OCI-LY3 (cell line): ENCODE results near the gene PLCZ1.
"Not testable (repeated sequence)": the region's sequence is repeated elsewhere in the genome, so short reads cannot be mapped to it uniquely, and the experiment has no call there.

Source experiments
- H2AFZ ChIP-seq: fragments of 200-600, 300-600 bp; shearing (Covaris generic); 2 replicates; pipeline ENCODE4 v1.6.0; 2014; ENCODE audit warnings: antibody characterized with exemption, low read depth, low read length
- H3K27ac ChIP-seq: fragments of 200-600, 300-600 bp; sonication (generic); 2 replicates; pipeline ENCODE4 v1.5.1; 2014; ENCODE audit warnings: mild to moderate bottlenecking, low read length, moderate library complexity, mixed read lengths
- H3K27me3 ChIP-seq: fragments of 200-600, 300-600 bp; sonication (generic); 2 replicates; pipeline ENCODE4 v1.6.1; 2014; ENCODE audit warnings: low read depth, low read length, mixed read lengths
- H3K36me3 ChIP-seq: fragments of 200-600, 300-600 bp; sonication (generic); replicated peaks from 2 replicates; pipeline ENCODE3; 2014; ENCODE audit warnings: low read depth, low read length, mixed read lengths
- H3K4me1 ChIP-seq: fragments of 300-600, 200-600 bp; sonication (generic); 2 replicates; pipeline ENCODE4 v1.6.1; 2014; ENCODE audit warnings: low read length, mixed read lengths
- H3K4me2 ChIP-seq: fragments of 200-600, 300-600 bp; sonication (generic); 2 replicates; pipeline ENCODE4 v1.6.1; 2014; ENCODE audit warnings: low read length, mixed read lengths
- H3K4me3 ChIP-seq: fragments of 300-600, 200-600 bp; sonication (generic); 2 replicates; pipeline ENCODE4 v1.5.1; 2014; ENCODE audit warnings: antibody characterized with exemption, mild to moderate bottlenecking, low read length, moderate library complexity
- H3K79me2 ChIP-seq: fragments of 300-600, 200-600 bp; shearing (Covaris generic); 2 replicates; pipeline ENCODE4 v1.6.1; 2014; ENCODE audit warnings: mild to moderate bottlenecking, low read length, mixed read lengths
- H3K9ac ChIP-seq: fragments of 300-600, 200-600 bp; shearing (Covaris generic); 2 replicates; pipeline ENCODE4 v1.6.0; 2014; ENCODE audit warnings: mild to moderate bottlenecking, low read length, moderate library complexity
- H3K9me3 ChIP-seq: fragments of 200-600, 300-600 bp; shearing (Covaris generic); 2 replicates; pipeline ENCODE4 v1.6.1; 2014; ENCODE audit warnings: low read length, mixed read lengths; ENCODE audit not compliant: insufficient read depth
- H4K20me1 ChIP-seq: fragments of 200-600, 300-600 bp; sonication (generic); 2 replicates; pipeline ENCODE4 v1.6.1; 2016; ENCODE audit warnings: low read length, mixed read lengths; ENCODE audit not compliant: insufficient read depth
- EZH2phosphoT487 ChIP-seq: fragments of 200-600 bp; shearing (Covaris generic); IDR thresholded peaks from 2 replicates; pipeline ENCODE4 v1.6.1; 2018; ENCODE audit warnings: antibody characterized with exemption, mixed run types, low read depth
- TF ChIP-seq, protein P1 (sequence below): fragments of 200-600, 300-600 bp; sonication (generic); IDR thresholded peaks from 2 replicates; pipeline ENCODE4 v1.5.1; 2014; ENCODE audit warnings: antibody characterized with exemption, low read length, low read depth

The PLCZ1 gene

DNA sequence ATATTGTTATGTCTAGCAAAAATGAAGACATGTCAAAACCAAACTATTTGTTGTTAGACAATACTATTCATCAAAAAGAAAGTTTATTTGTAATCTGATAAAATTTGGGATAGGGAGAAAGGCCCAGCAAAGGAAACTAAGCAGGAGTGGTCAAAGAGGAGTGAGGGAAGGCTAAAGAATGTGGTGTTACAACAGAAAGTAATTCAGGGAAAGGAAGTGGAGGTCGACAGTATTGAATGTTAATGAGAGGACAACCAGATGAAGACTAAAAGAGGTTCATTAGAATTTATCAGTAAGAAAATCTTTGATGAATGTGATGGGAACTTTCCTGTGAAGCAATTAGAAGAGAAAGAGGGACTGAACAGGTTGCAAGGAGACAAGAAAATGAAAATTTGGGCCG, 33.9 kb downstream of the PLCZ1 start:
- no peak overlapping the region for H3K27ac ChIP-seq
- H2AFZ ChIP-seq, result no peak overlapping the region
- no peaks in the 10 kb centered on the region for H3K9me3 ChIP-seq
- H3K4me3 ChIP-seq, result no peak overlapping the region
- no peak for TF ChIP-seq EZH2phosphoT487
- TF ChIP-seq, protein P1, sequence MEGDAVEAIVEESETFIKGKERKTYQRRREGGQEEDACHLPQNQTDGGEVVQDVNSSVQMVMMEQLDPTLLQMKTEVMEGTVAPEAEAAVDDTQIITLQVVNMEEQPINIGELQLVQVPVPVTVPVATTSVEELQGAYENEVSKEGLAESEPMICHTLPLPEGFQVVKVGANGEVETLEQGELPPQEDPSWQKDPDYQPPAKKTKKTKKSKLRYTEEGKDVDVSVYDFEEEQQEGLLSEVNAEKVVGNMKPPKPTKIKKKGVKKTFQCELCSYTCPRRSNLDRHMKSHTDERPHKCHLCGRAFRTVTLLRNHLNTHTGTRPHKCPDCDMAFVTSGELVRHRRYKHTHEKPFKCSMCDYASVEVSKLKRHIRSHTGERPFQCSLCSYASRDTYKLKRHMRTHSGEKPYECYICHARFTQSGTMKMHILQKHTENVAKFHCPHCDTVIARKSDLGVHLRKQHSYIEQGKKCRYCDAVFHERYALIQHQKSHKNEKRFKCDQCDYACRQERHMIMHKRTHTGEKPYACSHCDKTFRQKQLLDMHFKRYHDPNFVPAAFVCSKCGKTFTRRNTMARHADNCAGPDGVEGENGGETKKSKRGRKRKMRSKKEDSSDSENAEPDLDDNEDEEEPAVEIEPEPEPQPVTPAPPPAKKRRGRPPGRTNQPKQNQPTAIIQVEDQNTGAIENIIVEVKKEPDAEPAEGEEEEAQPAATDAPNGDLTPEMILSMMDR, result no peak
- no peaks in the 10 kb centered on the region for H3K27me3 ChIP-seq
- H3K9ac ChIP-seq, result no peak overlapping the region
- no peaks in the 10 kb centered on the region for H3K4me1 ChIP-seq
- H3K4me2 ChIP-seq, result no peak overlapping the region
- no peaks in the 10 kb centered on the region for H4K20me1 ChIP-seq
- no peaks in the 10 kb centered on the region for H3K36me3 ChIP-seq
- H3K79me2 ChIP-seq, result no peaks in the 10 kb centered on the region

DNA sequence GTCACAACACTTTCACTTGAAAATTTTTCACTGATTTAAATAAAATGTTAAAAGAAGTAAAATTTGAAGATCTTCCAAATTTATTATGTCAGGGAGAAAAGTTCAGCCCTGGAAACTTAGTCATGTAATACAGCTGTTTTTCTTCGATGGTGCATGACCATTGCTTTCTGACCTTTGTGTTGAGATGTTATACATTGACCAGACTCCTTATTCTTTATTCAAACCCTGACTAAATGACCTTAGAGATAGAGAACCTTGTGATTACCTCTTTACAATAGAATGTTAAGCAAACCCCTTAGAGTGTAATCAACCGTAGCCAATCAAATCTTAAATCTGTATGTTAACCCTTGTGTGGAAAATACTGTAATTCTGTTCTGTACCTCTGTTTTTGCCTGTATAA, 34.5 kb downstream of the PLCZ1 start:
- Histone ChIP-seq H3K27me3 (no peaks in the 10 kb centered on the region), H4K20me1 (no peaks in the 10 kb centered on the region), H3K9me3 (no peaks in the 10 kb centered on the region), H3K79me2 (no peaks in the 10 kb centered on the region), H3K4me3 (no peak overlapping the region), H3K4me2 (no peak overlapping the region), H3K4me1 (no peaks in the 10 kb centered on the region), H3K36me3 (no peaks in the 10 kb centered on the region), H2AFZ (no peak overlapping the region), H3K9ac (no peak overlapping the region), H3K27ac (no peak overlapping the region)
- TF ChIP-seq, protein P1, result no peak
- no peak for TF ChIP-seq EZH2phosphoT487

DNA sequence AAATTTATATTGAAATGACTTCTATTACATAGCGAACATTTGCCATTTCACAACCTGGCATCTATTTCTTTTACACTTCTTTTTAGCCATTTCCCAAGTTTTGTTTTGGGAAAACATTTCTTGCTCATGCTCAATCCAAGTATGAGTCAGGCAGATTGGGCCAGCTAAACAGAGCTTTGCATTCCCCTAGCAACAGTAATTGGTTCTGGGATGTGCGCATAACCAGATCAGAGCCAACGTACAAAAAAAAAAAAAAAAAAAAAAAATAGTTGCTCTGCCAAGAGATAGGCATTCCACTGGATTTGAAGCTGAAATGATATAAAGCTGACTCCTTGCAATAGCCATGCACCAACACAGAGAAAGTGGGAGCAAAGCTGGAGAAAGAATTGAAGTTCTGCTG, 37.5 kb downstream of the PLCZ1 start:
- TF ChIP-seq, protein P1, result no peak
- no peak for TF ChIP-seq EZH2phosphoT487
- Histone ChIP-seq H2AFZ (no peak overlapping the region), H3K36me3 (no peaks in the 10 kb centered on the region), H3K27me3 (no peaks in the 10 kb centered on the region), H4K20me1 (no peaks in the 10 kb centered on the region), H3K79me2 (no peaks in the 10 kb centered on the region), H3K9ac (no peak overlapping the region), H3K4me1 (no peaks in the 10 kb centered on the region), H3K4me2 (no peak overlapping the region), H3K4me3 (no peak overlapping the region), H3K9me3 (no peaks in the 10 kb centered on the region), H3K27ac (no peak overlapping the region)

DNA sequence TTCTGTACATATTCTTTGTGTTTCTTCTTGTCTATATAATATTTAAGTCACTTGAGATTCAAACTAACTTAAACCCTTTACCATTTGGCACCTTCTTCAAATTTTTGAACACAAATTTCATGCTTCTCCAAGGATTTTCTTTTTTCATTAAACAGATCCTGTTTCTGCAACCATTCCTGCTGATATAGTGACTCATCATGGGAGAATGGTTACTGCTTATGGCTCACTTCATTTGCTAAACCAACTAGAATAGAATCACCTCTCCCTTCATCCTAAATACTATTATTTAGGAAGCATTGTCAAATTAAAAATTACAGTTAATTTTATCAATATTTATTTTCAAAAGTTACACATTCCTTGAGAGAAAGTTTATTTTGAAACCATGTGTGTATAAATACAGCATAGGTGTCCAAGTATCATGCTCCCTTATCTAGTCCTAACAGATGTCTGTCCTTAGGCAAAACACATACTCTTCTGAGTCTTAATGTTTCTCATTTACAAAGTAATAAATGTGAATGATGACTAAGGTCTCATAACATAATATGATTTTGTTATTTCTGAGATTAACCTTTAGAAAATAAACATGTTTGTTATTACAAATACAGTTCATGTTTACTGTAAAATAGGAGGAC, 40.7 kb downstream of the PLCZ1 start:
- Histone ChIP-seq H3K4me2 (no peak overlapping the region), H2AFZ (no peak overlapping the region), H3K27me3 (no peaks in the 10 kb centered on the region)

DNA sequence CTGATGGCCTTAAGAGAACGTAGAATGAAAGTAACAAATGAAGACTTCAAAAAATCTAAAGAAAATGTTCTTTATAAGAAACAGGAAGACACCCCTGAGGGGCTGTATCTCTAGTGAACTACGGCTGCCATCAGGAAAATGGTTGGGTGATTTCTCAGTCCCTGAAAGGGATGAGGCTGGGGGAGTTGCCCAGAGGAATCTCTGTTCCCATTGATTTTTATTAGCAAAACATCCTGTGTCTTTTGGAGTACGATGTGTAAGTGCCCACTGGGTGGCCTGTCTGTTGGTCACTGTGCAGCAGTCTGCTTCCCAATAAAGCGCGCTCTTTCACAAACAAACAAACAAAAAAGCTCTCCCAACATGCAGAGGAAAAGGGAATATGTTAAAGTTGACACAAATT, 43.8 kb downstream of the PLCZ1 start:
- H3K9ac ChIP-seq, H3K36me3 ChIP-seq, H3K79me2 ChIP-seq, H4K20me1 ChIP-seq, H3K27ac ChIP-seq, H3K4me2 ChIP-seq, H3K4me3 ChIP-seq, H2AFZ ChIP-seq, H3K9me3 ChIP-seq, H3K4me1 ChIP-seq, H3K27me3 ChIP-seq: not testable (repeated sequence)

More for the DNA sequence above, 40.7 kb downstream of the PLCZ1 start:
- no peak for TF ChIP-seq EZH2phosphoT487
- TF ChIP-seq, protein P1, result no peak
- Histone ChIP-seq H3K4me1 (no peaks in the 10 kb centered on the region), H3K27ac (no peak overlapping the region), H3K36me3 (no peaks in the 10 kb centered on the region), H3K79me2 (no peaks in the 10 kb centered on the region), H4K20me1 (no peaks in the 10 kb centered on the region), H3K9me3 (no peaks in the 10 kb centered on the region), H3K9ac (no peak overlapping the region), H3K4me3 (no peak overlapping the region)
